Esophagus squamous epithelium (tissue), 5 donors: Measurements from ENCODE around the gene AGBL1. TPM values are rescaled to one million over a fixed set of nuclear protein-coding genes. Genes with fewer than 3 reads are reported as not detected.

ENCODE experiments used
- DNase-seq: peaks from one replicate; lab custom pipeline; 2025; lab: John Stamatoyannopoulos, UW
- H3K27ac ChIP-seq, 4 donors: fragments of 200-600 bp; sonication (generic); one replicate each; pipeline ENCODE4 v1.5.1; 2016 to 2019; ENCODE audit warnings: mild to moderate bottlenecking in 1 of 4
- H3K27me3 ChIP-seq, 4 donors: fragments of 200-600 bp; sonication (generic); 1 replicate in 3 of 4; 2 replicates in 1 of 4; pipeline versions ENCODE4 v1.5.1 to v1.6.0; 2017 to 2021; ENCODE audit warnings: antibody characterized with exemption in 1 of 4
- H3K36me3 ChIP-seq, 3 donors: fragments of 200-600 bp; sonication (generic); one replicate each; pipeline ENCODE4 v1.5.1; 2016 to 2019
- H3K4me1 ChIP-seq, 3 donors: fragments of 200-600 bp; sonication (generic); one replicate each; pipeline ENCODE4 v1.5.1; 2017 to 2019
- H3K4me3 ChIP-seq, 4 donors: fragments of 200-600 bp; sonication (generic); 1 replicate in 3 of 4; 2 replicates in 1 of 4; pipeline ENCODE4 v1.5.1; 2016 to 2019; ENCODE audit warnings: mild to moderate bottlenecking in 2 of 4, moderate library complexity in 1 of 4
- H3K9me3 ChIP-seq, 3 donors: fragments of 200-600 bp; sonication (generic); one replicate each; pipeline ENCODE4 v1.5.1; 2016 to 2019
- CTCF ChIP-seq, 6 experiments: fragments of 450-650 bp in 4 of 6; fragments of 200-600 bp in 2 of 6; sonication (generic) in 2 of 6; IDR thresholded peaks; one replicate each; pipeline ENCODE4 v1.5.1; 2016 to 2019; ENCODE audit warnings: antibody characterized with exemption in 6 of 6, mild to moderate bottlenecking in 4 of 6, moderate library complexity in 4 of 6
- POLR2A ChIP-seq, 4 donors: fragments of 450-650 bp; IDR thresholded peaks; one replicate each; pipeline ENCODE4 v1.6.1; 2017; ENCODE audit warnings: antibody characterized with exemption in 4 of 4, mild to moderate bottlenecking in 4 of 4, moderate library complexity in 3 of 4
- WGBS, 2 donors: methylation state at CpG; one replicate each; pipeline ENCODE4 v1.1.5; 2018; 5-methylcytosine and 5-hydroxymethylcytosine counted together
- intact Hi-C: fragments of 100-400 bp; cut with DNase I; formaldehyde crosslinking; loops from one replicate; pipeline ENCODE4 v1.15.0; 2022
- total RNA-seq, 4 donors: library from RNA; depleted of rRNA; stranded (reverse); fragments of >200 nt; gene quantifications; one replicate each; pipeline ENCODE4 v1.1.0, GENCODE V29; 2016
- donor health status: DM: yes; HTN: yes; CAD: no.

AGBL1 gene
- total RNA-seq, 4 donors from 2014 or later = 0.11 to 0.21 (median 0.19) TPM; not detected in 1

- no peaks in the 10 kb centered on the region for H3K9me3 ChIP-seq
- no peaks in the 10 kb centered on the region for H3K36me3 ChIP-seq
- no peak overlapping the region for H3K4me3 ChIP-seq
- no peak overlapping the region for H3K27ac ChIP-seq
- H3K27me3 ChIP-seq = no peaks in the 10 kb centered on the region
- 85 to 100% methylated on average over 3 of the region's 3 CpGs for WGBS, 2 donors
- DNase-seq = no peak
- intact Hi-C loops = no loop called here
- TF ChIP-seq CTCF (IDR thresholded peaks at IDR 0.05) = no peak
- TF ChIP-seq POLR2A (IDR thresholded peaks at IDR 0.05) = no peak
- no peaks in the 10 kb centered on the region for H3K4me1 ChIP-seq
Measured at GRCh38 chr15:86609275-86609674, 529.6 kb downstream of the AGBL1 start.

GRCh38 chr15:86610038-86610437 lies 530.4 kb downstream of the AGBL1 start:
- H3K4me1 ChIP-seq = no peaks in the 10 kb centered on the region
- DNase-seq = no peak
- intact Hi-C loops = no loop called here
- no peak overlapping the region for H3K4me3 ChIP-seq
- H3K27ac ChIP-seq = no peak overlapping the region
- TF ChIP-seq CTCF (IDR thresholded peaks at IDR 0.05) (no peak), POLR2A (IDR thresholded peaks at IDR 0.05) (no peak)
- H3K36me3 ChIP-seq = no peaks in the 10 kb centered on the region
- H3K9me3 ChIP-seq = no peaks in the 10 kb centered on the region
- H3K27me3 ChIP-seq = no peaks in the 10 kb centered on the region
- WGBS, 2 donors = 72 to 85% methylated on average over 2 of the region's 2 CpGs

GRCh38 chr15:86611417-86612040 lies 531.9 kb downstream of the AGBL1 start:
- DNase-seq = no peak

GRCh38 chr15:86615411-86615810 lies 535.7 kb downstream of the AGBL1 start:
- no peak overlapping the region for H3K27ac ChIP-seq
- WGBS, 2 donors = 80 to 89% methylated on average over 3 of the region's 3 CpGs
- H3K4me3 ChIP-seq = no peak overlapping the region
- no peaks in the 10 kb centered on the region for H3K36me3 ChIP-seq
- no peaks in the 10 kb centered on the region for H3K9me3 ChIP-seq
- peaks cover 0 to 4% (median 0%) of the 10 kb centered on the region in 3 donors for H3K4me1 ChIP-seq
- no peak for DNase-seq
- TF ChIP-seq CTCF (IDR thresholded peaks at IDR 0.05) = no peak
- no peak for TF ChIP-seq POLR2A (IDR thresholded peaks at IDR 0.05)
- no peaks in the 10 kb centered on the region for H3K27me3 ChIP-seq
- intact Hi-C loops = no loop called here

More at GRCh38 chr15:86611417-86612040, 531.9 kb downstream of the AGBL1 start:
- TF ChIP-seq POLR2A (IDR thresholded peaks at IDR 0.05) (no peak), CTCF (IDR thresholded peaks at IDR 0.05) (no peak)
- intact Hi-C loops = no loop called here
- Histone ChIP-seq H3K27me3 (no peaks in the 10 kb centered on the region), H3K9me3 (no peaks in the 10 kb centered on the region), H3K36me3 (no peaks in the 10 kb centered on the region), H3K4me3 (no peak overlapping the region), H3K4me1 (peaks cover 0 to 3% (median 0%) of the 10 kb centered on the region in 3 donors), H3K27ac (no peak overlapping the region)
- WGBS, 2 donors = 16 to 22% methylated on average over 2 of the region's 2 CpGs

- TF ChIP-seq CTCF (IDR thresholded peaks at IDR 0.05) (no peak), POLR2A (IDR thresholded peaks at IDR 0.05) (no peak)
- no peaks in the 10 kb centered on the region for H3K27me3 ChIP-seq
- peaks cover 0 to 8% (median 0%) of the 10 kb centered on the region in 3 donors for H3K4me1 ChIP-seq
- H3K36me3 ChIP-seq = no peaks in the 10 kb centered on the region
- 65 to 72% methylated on average over 3 of the region's 3 CpGs for WGBS, 2 donors
- no peak overlapping the region for H3K4me3 ChIP-seq
- no peak overlapping the region for H3K27ac ChIP-seq
- no peak for DNase-seq
- no peaks in the 10 kb centered on the region for H3K9me3 ChIP-seq
- intact Hi-C loops = no loop called here
Measured at GRCh38 chr15:86615816-86616215, 536.1 kb downstream of the AGBL1 start.
